IMR-90 (cell line): ENCODE results near the gene LYRM7. TPM values are rescaled to one million over a fixed set of nuclear protein-coding genes. Genes with fewer than 3 reads are reported as not detected.

ENCODE experiments used
- ATAC-seq: fragments of 200-7000 bp; cut with Tn5 transposase; 2 replicates; pipeline ENCODE4 v1.9.1; 2020; ENCODE audit warnings: low read depth, mild to moderate bottlenecking, moderate library complexity
- BruUV-seq: library from RNA; stranded (reverse); fragments of 400-500 nt; replicated peaks from 2 replicates; lab custom pipeline; 2021; lab: Mats Ljungman, UMichigan
- CTCF ChIA-PET: fragments of 300-600 bp; formaldehyde crosslinking; extraction: SDS; loops from one replicate; lab custom pipeline; 2021; ENCODE audit warnings: antibody characterized with exemption; lab: Yijun Ruan, JAX
- POLR2A ChIA-PET: fragments of 300-600 bp; sonication (Branson Sonifier 250); formaldehyde crosslinking; loops from one replicate; lab custom pipeline; 2022; ENCODE audit warnings: antibody characterized with exemption; ENCODE audit not compliant: unreplicated experiment; lab: Charles Lee
- DNase-seq: peaks from one replicate; pipeline ENCODE4 v3.0.0; 2013
- H2AFZ ChIP-seq: replicated peaks from 2 replicates; pipeline ENCODE3; 2013; ENCODE audit warnings: low read length, mild to moderate bottlenecking; ENCODE audit not compliant: poor library complexity
- H2AK5ac ChIP-seq: 2 replicates; pipeline ENCODE4 v1.6.1; 2013; ENCODE audit warnings: low read depth, low read length, inconsistent platforms
- H2AK9ac ChIP-seq: replicated peaks from 2 replicates; pipeline ENCODE3; 2013; ENCODE audit warnings: mild to moderate bottlenecking, low read depth, low read length, moderate library complexity; ENCODE audit not compliant: poor library complexity
- H2BK120ac ChIP-seq: 2 replicates; pipeline ENCODE4 v1.6.1; 2013; ENCODE audit warnings: low read depth, low read length, inconsistent platforms
- H2BK15ac ChIP-seq: 3 replicates; pipeline ENCODE4 v1.6.1; 2013; ENCODE audit warnings: low read depth, low read length, inconsistent platforms
- H2BK20ac ChIP-seq: 2 replicates; pipeline ENCODE4 v1.6.1; 2013; ENCODE audit warnings: low read depth, mild to moderate bottlenecking, inconsistent platforms, low read length, moderate library complexity
- H2BK5ac ChIP-seq: 2 replicates; pipeline ENCODE4 v1.6.1; 2013; ENCODE audit warnings: mild to moderate bottlenecking, low read depth, low read length, inconsistent platforms; ENCODE audit not compliant: poor library complexity, severe bottlenecking
- H3K14ac ChIP-seq: replicated peaks from 2 replicates; pipeline ENCODE4 v1.6.1; 2013; ENCODE audit warnings: low read depth, low read length, inconsistent platforms
- H3K18ac ChIP-seq: 2 replicates; pipeline ENCODE4 v1.6.1; 2013; ENCODE audit warnings: low read depth, low read length, control low read depth
- H3K23ac ChIP-seq: 2 replicates; pipeline ENCODE4 v1.6.1; 2013; ENCODE audit warnings: low read depth, low read length, inconsistent platforms
- H3K27ac ChIP-seq: 2 replicates; pipeline ENCODE4 v1.5.1; 2013; ENCODE audit warnings: mild to moderate bottlenecking, control low read depth, low read length; ENCODE audit not compliant: insufficient read depth
- H3K27me3 ChIP-seq: 2 replicates; pipeline ENCODE4 v1.6.1; 2013; ENCODE audit warnings: low read length; ENCODE audit not compliant: control insufficient read depth, insufficient read depth
- H3K36me3 ChIP-seq: 2 replicates; pipeline ENCODE4 v1.6.1; 2013; ENCODE audit warnings: low read length, mixed read lengths; ENCODE audit not compliant: control insufficient read depth, insufficient read depth
- H3K4ac ChIP-seq: 2 replicates; pipeline ENCODE4 v1.6.1; 2013; ENCODE audit warnings: low read depth, low read length, inconsistent platforms
- H3K4me1 ChIP-seq: 2 replicates; pipeline ENCODE4 v1.6.1; 2013; ENCODE audit warnings: low read length, mixed read lengths; ENCODE audit not compliant: control insufficient read depth, insufficient read depth
- H3K4me2 ChIP-seq: 2 replicates; pipeline ENCODE4 v1.6.1; 2013; ENCODE audit warnings: low read depth, mild to moderate bottlenecking, control low read depth, low read length, moderate library complexity
- H3K4me3 ChIP-seq: 2 replicates; pipeline ENCODE4 v1.5.1; 2013; ENCODE audit warnings: low read depth, mild to moderate bottlenecking, control low read depth, low read length, moderate library complexity; ENCODE audit not compliant: insufficient read depth
- H3K56ac ChIP-seq: 2 replicates; pipeline ENCODE4 v1.6.1; 2013; ENCODE audit warnings: low read length, inconsistent platforms; ENCODE audit not compliant: insufficient read depth; ENCODE audit errors: extremely low read depth
- H3K79me1 ChIP-seq, 2 experiments: 2 replicates each; pipeline ENCODE4 v1.6.1; 2013; ENCODE audit warnings: low read length in 2 of 2, inconsistent platforms in 1 of 2, low read depth in 1 of 2
- H3K9ac ChIP-seq: 2 replicates; pipeline ENCODE4 v1.6.1; 2013; ENCODE audit warnings: low read depth, low read length, control low read depth
- H3K9me1 ChIP-seq: 2 replicates; pipeline ENCODE4 v1.6.1; 2013; ENCODE audit warnings: low read length, inconsistent platforms; ENCODE audit not compliant: insufficient read depth
- H3K9me3 ChIP-seq: 2 replicates; pipeline ENCODE4 v1.6.1; 2013; ENCODE audit warnings: low read length; ENCODE audit not compliant: control insufficient read depth, insufficient read depth
- H4K20me1 ChIP-seq: 2 replicates; pipeline ENCODE4 v1.6.1; 2013; ENCODE audit warnings: low read length, inconsistent platforms; ENCODE audit not compliant: insufficient read depth
- H4K5ac ChIP-seq: 2 replicates; pipeline ENCODE4 v1.6.1; 2013; ENCODE audit warnings: mild to moderate bottlenecking, low read depth, low read length, control low read depth
- H4K8ac ChIP-seq, 2 experiments: 2 replicates each; pipeline ENCODE4 v1.6.1; 2013; ENCODE audit warnings: low read depth in 2 of 2, low read length in 2 of 2, control low read depth in 1 of 2, inconsistent platforms in 1 of 2
- H4K91ac ChIP-seq: 2 replicates; pipeline ENCODE4 v1.6.1; 2013; ENCODE audit warnings: low read depth, low read length, inconsistent platforms; ENCODE audit not compliant: insufficient read depth
- BHLHE40 ChIP-seq: fragments of 150-350 bp; IDR thresholded peaks from 2 replicates; pipeline ENCODE4 v1.6.1; 2016; ENCODE audit warnings: mild to moderate bottlenecking, low read depth, low read length
- CEBPB ChIP-seq: IDR thresholded peaks from 2 replicates; pipeline ENCODE4 v1.6.1; 2012; ENCODE audit warnings: low read depth, low read length, improper control_type of control experiment
- CHD1 ChIP-seq: IDR thresholded peaks from 2 replicates; pipeline ENCODE4 v1.6.1; 2012; ENCODE audit warnings: low read depth, low read length, improper control_type of control experiment
- FOS ChIP-seq: fragments of 150-350 bp; IDR thresholded peaks from 2 replicates; pipeline ENCODE4 v1.6.1; 2016; ENCODE audit warnings: low read depth, low read length
- MAFK ChIP-seq: IDR thresholded peaks from 2 replicates; pipeline ENCODE4 v1.6.1; 2012; ENCODE audit warnings: low read depth, low read length, improper control_type of control experiment
- MAZ ChIP-seq: IDR thresholded peaks from 2 replicates; pipeline ENCODE4 v1.6.1; 2012; ENCODE audit warnings: low read depth, mild to moderate bottlenecking, low read length, improper control_type of control experiment, moderate library complexity, borderline replicate concordance
- MXI1 ChIP-seq: IDR thresholded peaks from 2 replicates; pipeline ENCODE4 v1.6.1; 2012; ENCODE audit warnings: low read depth, mild to moderate bottlenecking, low read length, moderate library complexity, borderline replicate concordance
- NFE2L2 ChIP-seq: fragments of 150-350 bp; IDR thresholded peaks from 2 replicates; pipeline ENCODE4 v1.6.1; 2016; ENCODE audit warnings: low read depth, mild to moderate bottlenecking, low read length
- POLR2A ChIP-seq: IDR thresholded peaks from 2 replicates; pipeline ENCODE4 v1.6.1; 2012; ENCODE audit warnings: mild to moderate bottlenecking, low read depth, low read length
- RAD21 ChIP-seq: IDR thresholded peaks from 2 replicates; pipeline ENCODE4 v1.6.1; 2012; ENCODE audit warnings: low read length, improper control_type of control experiment
- RCOR1 ChIP-seq: IDR thresholded peaks from 2 replicates; pipeline ENCODE4 v1.6.1; 2012; ENCODE audit warnings: mild to moderate bottlenecking, low read length, improper control_type of control experiment; ENCODE audit not compliant: insufficient replicate concordance
- RFX5 ChIP-seq: IDR thresholded peaks from 2 replicates; pipeline ENCODE4 v1.8.0; 2012; ENCODE audit warnings: low read depth, mild to moderate bottlenecking, low read length, moderate library complexity
- SMC3 ChIP-seq: fragments of 150-350 bp; IDR thresholded peaks from 2 replicates; pipeline ENCODE4 v1.6.1; 2016; ENCODE audit warnings: low read depth, mild to moderate bottlenecking, antibody characterized with exemption, low read length, moderate library complexity
- USF2 ChIP-seq: fragments of 150-350 bp; IDR thresholded peaks from 2 replicates; pipeline ENCODE4 v1.6.1; 2017; ENCODE audit warnings: mild to moderate bottlenecking, antibody characterized with exemption, low read length, low read depth
- WGBS, 2 experiments: methylation state at CpG; one replicate each; pipeline versions ENCODE4 v1.1.5 to v1.1.7; 2013; ENCODE audit warnings: missing lambda C conversion rate in 2 of 2; ENCODE audit not compliant: insufficient read length in 1 of 2; ENCODE audit errors: extremely low coverage in 2 of 2; 5-methylcytosine and 5-hydroxymethylcytosine counted together
- dilution Hi-C: fragments of 300-500 bp; cut with HindIII; formaldehyde crosslinking; loops from one replicate; pipeline ENCODE4 v1.14.3; 2018; ENCODE audit warnings: low sequenced_read_pairs; ENCODE audit not compliant: unreplicated experiment
- in situ Hi-C: fragments of 300-500 bp; cut with MboI; formaldehyde crosslinking; loops from 3 replicates; pipeline ENCODE4 v1.14.3; 2019; ENCODE audit warnings: low sequenced_read_pairs, inconsistent platforms, mixed read lengths
- intact Hi-C: fragments of 100-400 bp; cut with micrococcal nuclease; formaldehyde crosslinking; loops from 2 replicates; pipeline ENCODE4 v1.10.0; 2022
- polyA plus RNA-seq, 3 experiments: library from polyadenylated mRNA; depleted of rRNA; stranded (reverse); fragments of >200 nt; gene quantifications; 2 replicates each; pipeline ENCODE4 v1.2.3, GENCODE V29; 2012; ENCODE audit warnings: low replicate concordance in 1 of 3
- total RNA-seq: library from RNA; depleted of rRNA; stranded (reverse); fragments of >200 nt; gene quantifications from 2 replicates; pipeline ENCODE4 v1.2.3, GENCODE V29; 2012
- TF ChIP-seq, protein P1 (sequence below): fragments of 150-350 bp; IDR thresholded peaks from 2 replicates; pipeline ENCODE4 v1.6.1; 2016; ENCODE audit warnings: low read depth, mild to moderate bottlenecking, low read length, moderate library complexity, borderline replicate concordance
- TF ChIP-seq, protein P2 (sequence below): conservative IDR thresholded peaks from 2 replicates; pipeline ENCODE4 v1.5.1; 2012; ENCODE audit warnings: mild to moderate bottlenecking, low read depth, low read length, improper control_type of control experiment

The LYRM7 gene
- total and polyA plus RNA-seq, 2 of the 4 experiments (the other 2 are of a cell fraction): 2.5 to 3.4 TPM

GRCh38 chr5:131196331-131196730 lies 25.6 kb downstream of the LYRM7 start:
- H2BK120ac ChIP-seq: no peak overlapping the region
- H3K9me3 ChIP-seq: no peaks in the 10 kb centered on the region
- WGBS, 2 experiments: no CpG with 5 or more reads among the region's 4 CpGs
- H3K9ac ChIP-seq: no peak overlapping the region
- H3K4me2 ChIP-seq: no peak overlapping the region
- no TSS peak for BruUV-seq
- H3K23ac ChIP-seq: no peak overlapping the region
- dilution Hi-C loops (no loop called here), intact Hi-C loops (loop anchor here (2.0 kb wide), 1 partner anchor 18 kb away; no protein-coding TSS in a partner anchor), in situ Hi-C loops (no loop called here)
- H2BK15ac ChIP-seq: no peak overlapping the region
- no peak overlapping the region for H4K5ac ChIP-seq
- no peak overlapping the region for H2AK5ac ChIP-seq
- H4K20me1 ChIP-seq: no peaks in the 10 kb centered on the region
- no peak overlapping the region for H3K4ac ChIP-seq
- H4K91ac ChIP-seq: no peak overlapping the region
- H3K27me3 ChIP-seq: no peaks in the 10 kb centered on the region
- no peak overlapping the region for H3K14ac ChIP-seq
- no peak overlapping the region for H2AK9ac ChIP-seq
- H3K27ac ChIP-seq: no peak overlapping the region
- no peak overlapping the region for H4K8ac ChIP-seq
- no peaks in the 10 kb centered on the region for H3K79me1 ChIP-seq
- TF ChIP-seq CEBPB (no peak), NFE2L2 (no peak), SMC3 (no peak), CHD1 (no peak), USF2 (no peak), MAFK (no peak), RCOR1 (no peak), RFX5 (no peak), POLR2A (no peak), FOS (no peak), MAZ (no peak), RAD21 (no peak), BHLHE40 (no peak), MXI1 (no peak)
- TF ChIP-seq, protein P1, sequence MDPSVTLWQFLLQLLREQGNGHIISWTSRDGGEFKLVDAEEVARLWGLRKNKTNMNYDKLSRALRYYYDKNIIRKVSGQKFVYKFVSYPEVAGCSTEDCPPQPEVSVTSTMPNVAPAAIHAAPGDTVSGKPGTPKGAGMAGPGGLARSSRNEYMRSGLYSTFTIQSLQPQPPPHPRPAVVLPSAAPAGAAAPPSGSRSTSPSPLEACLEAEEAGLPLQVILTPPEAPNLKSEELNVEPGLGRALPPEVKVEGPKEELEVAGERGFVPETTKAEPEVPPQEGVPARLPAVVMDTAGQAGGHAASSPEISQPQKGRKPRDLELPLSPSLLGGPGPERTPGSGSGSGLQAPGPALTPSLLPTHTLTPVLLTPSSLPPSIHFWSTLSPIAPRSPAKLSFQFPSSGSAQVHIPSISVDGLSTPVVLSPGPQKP: no peak
- TF ChIP-seq, protein P2, sequence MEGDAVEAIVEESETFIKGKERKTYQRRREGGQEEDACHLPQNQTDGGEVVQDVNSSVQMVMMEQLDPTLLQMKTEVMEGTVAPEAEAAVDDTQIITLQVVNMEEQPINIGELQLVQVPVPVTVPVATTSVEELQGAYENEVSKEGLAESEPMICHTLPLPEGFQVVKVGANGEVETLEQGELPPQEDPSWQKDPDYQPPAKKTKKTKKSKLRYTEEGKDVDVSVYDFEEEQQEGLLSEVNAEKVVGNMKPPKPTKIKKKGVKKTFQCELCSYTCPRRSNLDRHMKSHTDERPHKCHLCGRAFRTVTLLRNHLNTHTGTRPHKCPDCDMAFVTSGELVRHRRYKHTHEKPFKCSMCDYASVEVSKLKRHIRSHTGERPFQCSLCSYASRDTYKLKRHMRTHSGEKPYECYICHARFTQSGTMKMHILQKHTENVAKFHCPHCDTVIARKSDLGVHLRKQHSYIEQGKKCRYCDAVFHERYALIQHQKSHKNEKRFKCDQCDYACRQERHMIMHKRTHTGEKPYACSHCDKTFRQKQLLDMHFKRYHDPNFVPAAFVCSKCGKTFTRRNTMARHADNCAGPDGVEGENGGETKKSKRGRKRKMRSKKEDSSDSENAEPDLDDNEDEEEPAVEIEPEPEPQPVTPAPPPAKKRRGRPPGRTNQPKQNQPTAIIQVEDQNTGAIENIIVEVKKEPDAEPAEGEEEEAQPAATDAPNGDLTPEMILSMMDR: no peak
- DNase-seq (peak; percentile 55), ATAC-seq (no peak)
- H3K18ac ChIP-seq: no peak overlapping the region
- no peak overlapping the region for H3K4me3 ChIP-seq
- no peak overlapping the region for H3K56ac ChIP-seq
- CTCF ChIA-PET: no interaction called here
- H2BK20ac ChIP-seq: no peak overlapping the region
- H3K4me1 ChIP-seq: no peaks in the 10 kb centered on the region
- POLR2A ChIA-PET: no interaction called here
- no peak overlapping the region for H2AFZ ChIP-seq
- H3K9me1 ChIP-seq: 0 out of 2 replicates have a peak, but pooled peaks cover 6% of the 10 kb centered on the region
- H2BK5ac ChIP-seq: no peak overlapping the region
- H3K36me3 ChIP-seq: no peaks in the 10 kb centered on the region
